Endometrium (tissue), 2 donors: ENCODE results near the gene MEGF11.

Source experiments
- FAIRE-seq: peaks from 2 replicates; lab custom pipeline; 2012; peaks lifted over from hg19 to GRCh38; lab: Jason Lieb, UNC
- donor health status: control.
- donor health status: control.

The MEGF11 gene

DNA sequence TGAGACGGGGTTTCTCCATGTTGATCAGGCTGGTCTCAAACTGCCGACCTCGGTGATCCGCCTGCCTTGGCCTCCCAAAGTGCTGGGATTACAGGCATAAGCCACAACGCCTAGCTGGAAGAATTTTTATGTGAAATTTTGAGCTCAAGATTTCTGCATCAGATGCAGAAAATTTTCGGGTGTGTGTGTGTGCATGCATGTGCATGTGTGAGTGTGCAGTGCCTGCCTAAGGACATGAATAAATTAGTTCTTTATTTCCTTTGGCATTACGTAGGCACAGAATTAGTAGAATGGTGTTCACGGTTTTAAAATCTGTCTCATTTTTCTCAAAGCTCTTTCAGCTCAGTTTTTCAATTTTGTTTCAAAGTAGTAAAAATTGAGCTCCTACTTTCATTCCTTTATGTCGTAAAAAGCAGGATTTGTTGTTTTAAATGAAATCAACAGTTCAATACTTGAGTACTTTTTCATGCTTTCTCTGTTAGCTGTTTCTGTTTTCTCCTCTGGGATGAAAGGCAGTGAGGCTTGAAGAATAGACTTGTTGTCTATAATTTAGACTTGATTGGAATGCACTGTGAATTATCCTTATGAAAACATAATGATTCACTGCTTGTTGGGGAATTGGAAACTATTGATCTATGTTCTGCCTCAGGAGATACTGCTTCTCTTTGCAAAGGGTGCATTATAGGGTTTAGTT is 407.6 kb downstream of the MEGF11 start:
- FAIRE-seq, result no peak
